Gastroesophageal sphincter (tissue), 3 donors: ENCODE data around the gene SH3RF3.

Experiments
- EP300 ChIP-seq: sonication (generic); formaldehyde crosslinking; IDR thresholded peaks from one replicate; pipeline ENCODE4 v1.6.1; 2017; ENCODE audit warnings: antibody characterized with exemption, mild to moderate bottlenecking
- POLR2AphosphoS5 ChIP-seq: sonication (generic); formaldehyde crosslinking; IDR thresholded peaks from one replicate; pipeline ENCODE4 v1.6.1; 2017; ENCODE audit warnings: antibody characterized with exemption
- TF ChIP-seq, protein P1 (sequence below), 4 experiments: fragments of 200-600 bp in 2 of 4; fragments of 450-650 bp in 2 of 4; sonication (generic) in 1 of 4; IDR thresholded peaks; one replicate each; pipeline ENCODE4 v1.5.1; 2017 to 2019; ENCODE audit warnings: antibody characterized with exemption in 4 of 4, mild to moderate bottlenecking in 2 of 4, moderate library complexity in 2 of 4

DNA sequence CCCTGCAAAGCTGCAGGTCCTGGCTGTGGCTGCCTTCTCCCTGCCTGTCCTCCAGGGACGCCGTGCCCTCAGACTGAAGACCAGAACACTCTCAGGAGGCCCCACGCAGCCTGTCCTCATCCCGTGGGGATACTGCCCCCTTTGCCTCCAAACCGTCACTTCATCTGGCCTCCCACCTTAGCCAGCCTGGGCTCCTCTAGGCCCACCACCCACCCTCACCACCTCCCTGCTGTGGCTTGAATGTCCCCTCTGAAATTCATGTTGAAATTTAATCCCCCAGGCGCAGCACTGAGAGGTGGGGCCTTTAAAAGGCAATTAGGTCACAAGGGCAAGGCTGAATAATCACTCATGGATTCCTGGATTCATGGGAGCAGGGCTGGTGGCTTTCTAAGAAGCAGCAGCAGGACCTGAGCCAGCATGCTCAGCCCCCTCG, 286.6 kb downstream of the SH3RF3 start:
- TF ChIP-seq POLR2AphosphoS5 = no peak
- TF ChIP-seq, protein P1, sequence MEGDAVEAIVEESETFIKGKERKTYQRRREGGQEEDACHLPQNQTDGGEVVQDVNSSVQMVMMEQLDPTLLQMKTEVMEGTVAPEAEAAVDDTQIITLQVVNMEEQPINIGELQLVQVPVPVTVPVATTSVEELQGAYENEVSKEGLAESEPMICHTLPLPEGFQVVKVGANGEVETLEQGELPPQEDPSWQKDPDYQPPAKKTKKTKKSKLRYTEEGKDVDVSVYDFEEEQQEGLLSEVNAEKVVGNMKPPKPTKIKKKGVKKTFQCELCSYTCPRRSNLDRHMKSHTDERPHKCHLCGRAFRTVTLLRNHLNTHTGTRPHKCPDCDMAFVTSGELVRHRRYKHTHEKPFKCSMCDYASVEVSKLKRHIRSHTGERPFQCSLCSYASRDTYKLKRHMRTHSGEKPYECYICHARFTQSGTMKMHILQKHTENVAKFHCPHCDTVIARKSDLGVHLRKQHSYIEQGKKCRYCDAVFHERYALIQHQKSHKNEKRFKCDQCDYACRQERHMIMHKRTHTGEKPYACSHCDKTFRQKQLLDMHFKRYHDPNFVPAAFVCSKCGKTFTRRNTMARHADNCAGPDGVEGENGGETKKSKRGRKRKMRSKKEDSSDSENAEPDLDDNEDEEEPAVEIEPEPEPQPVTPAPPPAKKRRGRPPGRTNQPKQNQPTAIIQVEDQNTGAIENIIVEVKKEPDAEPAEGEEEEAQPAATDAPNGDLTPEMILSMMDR (IDR thresholded peaks at IDR 0.05) = no peak
- TF ChIP-seq EP300 = no peak
